Kidney (tissue), 14 donors: ENCODE results near the gene E2F1. TPM values are rescaled to one million over a fixed set of nuclear protein-coding genes. Genes with fewer than 3 reads are reported as not detected.
"Not testable (repeated sequence)": the region's sequence is repeated elsewhere in the genome, so short reads cannot be mapped to it uniquely, and the experiment has no call there.

Experiments
- DNase-seq, 5 donors: peaks; one replicate each; pipeline ENCODE4 v3.0.0-alpha.2; 2013 to 2020
- FAIRE-seq: peaks from 2 replicates; lab custom pipeline; 2012; peaks lifted over from hg19 to GRCh38; lab: Jason Lieb, UNC
- H3K27ac ChIP-seq, 2 donors: one replicate each; pipeline ENCODE4 v1.7.0; 2013; ENCODE audit warnings: low read depth in 2 of 2, low read length in 2 of 2, inconsistent platforms in 1 of 2
- H3K27me3 ChIP-seq: one replicate; pipeline ENCODE4 v1.7.1; 2013; ENCODE audit warnings: low read length, inconsistent platforms; ENCODE audit not compliant: control insufficient read depth, insufficient read depth
- H3K36me3 ChIP-seq, 3 donors: one replicate each; pipeline versions ENCODE4 v1.7.0 to v1.7.1; 2013; ENCODE audit warnings: low read length in 3 of 3, control low read depth in 1 of 3, inconsistent platforms in 1 of 3; ENCODE audit not compliant: insufficient read depth in 3 of 3, control insufficient read depth in 2 of 3
- H3K4me1 ChIP-seq, 3 donors: one replicate each; pipeline versions ENCODE4 v1.7.0 to v1.7.1; 2013; ENCODE audit warnings: low read length in 3 of 3, inconsistent platforms in 1 of 3, low read depth in 1 of 3; ENCODE audit not compliant: control insufficient read depth in 2 of 3, insufficient read depth in 2 of 3
- H3K4me3 ChIP-seq, 3 donors: one replicate each; pipeline versions ENCODE4 v1.7.0 to v1.8.1; 2013; ENCODE audit warnings: low read length in 3 of 3, control low read depth in 1 of 3, inconsistent platforms in 1 of 3
- H3K9ac ChIP-seq, 3 donors: one replicate each; pipeline versions ENCODE4 v1.7.0 to v1.7.1; 2013; ENCODE audit warnings: low read length in 3 of 3, control low read depth in 1 of 3, inconsistent platforms in 1 of 3
- H3K9me3 ChIP-seq, 3 donors: one replicate each; pipeline versions ENCODE4 v1.7.0 to v1.7.1; 2013; ENCODE audit warnings: low read length in 3 of 3, control low read depth in 1 of 3, inconsistent platforms in 1 of 3; ENCODE audit not compliant: control insufficient read depth in 2 of 3, insufficient read depth in 1 of 3
- CTCF ChIP-seq: IDR thresholded peaks from 3 replicates; pipeline ENCODE4 v1.5.1; 2012; ENCODE audit warnings: mild to moderate bottlenecking, moderate library complexity, borderline replicate concordance; ENCODE audit not compliant: insufficient read depth; ENCODE audit errors: extremely low read depth
- intact Hi-C: fragments of 100-400 bp; cut with DNase I; formaldehyde crosslinking; loops from one replicate; pipeline ENCODE4 v1.11.1; 2022
- polyA plus RNA-seq: library from polyadenylated mRNA; stranded (reverse); fragments of 350-450 nt; fragmentation: Illumina TruSeq; extraction: RNeasy Lipid Tissue Mini Kit (QIAGEN cat#74804); gene quantifications from one replicate; pipeline ENCODE4 v1.2.3, GENCODE V29; 2014; ENCODE audit warnings: low read depth, low replicate concordance; ENCODE audit not compliant: insufficient read depth
- total RNA-seq: library from RNA; stranded (reverse); fragmentation: NEBNext Ultra II Directional; extraction: Animal tissue kit (Norgen Biotek cat#: 25700); gene quantifications from one replicate; pipeline ENCODE4 v1.2.1, GENCODE V29; 2021
- donor health status: control.
- donor health status: control.
- donor health status: control.
- donor health status: control.
- donor health status: control.
- donor health status: DM: yes; HTN: yes; CAD: no.
- donor health status: Normal renal cell carcinoma (clear cell type).

E2F1 gene
- total and polyA plus RNA-seq, 2 donors from 2014 or later: 0.90 to 1.5 TPM

GRCh38 chr20:33640287-33640686 is 45.9 kb downstream of the E2F1 start:
- Histone ChIP-seq H3K4me1 (no peaks in the 10 kb centered on the region), H3K27ac (no peak overlapping the region), H3K4me3 (no peak overlapping the region), H3K27me3 (no peaks in the 10 kb centered on the region), H3K9me3 (no peaks in the 10 kb centered on the region), H3K36me3 (peaks cover 14 to 44% (median 32%) of the 10 kb centered on the region in 3 donors), H3K9ac (no peak overlapping the region)
- TF ChIP-seq CTCF: no peak
- intact Hi-C loops: no loop called here
- DNase-seq (no peak), FAIRE-seq (no peak)

GRCh38 chr20:33636776-33637175 is 49.4 kb downstream of the E2F1 start:
- no peaks in the 10 kb centered on the region for H3K9me3 ChIP-seq
- H3K27ac ChIP-seq: no peak overlapping the region
- DNase-seq (no peak), FAIRE-seq (no peak)
- H3K4me1 ChIP-seq: no peaks in the 10 kb centered on the region
- no peak overlapping the region for H3K9ac ChIP-seq
- intact Hi-C loops: no loop called here
- peaks cover 12 to 28% (median 24%) of the 10 kb centered on the region in 3 donors for H3K36me3 ChIP-seq
- no peak for TF ChIP-seq CTCF
- no peaks in the 10 kb centered on the region for H3K27me3 ChIP-seq
- no peak overlapping the region for H3K4me3 ChIP-seq

GRCh38 chr20:33635341-33635740 is 50.8 kb downstream of the E2F1 start:
- Histone ChIP-seq H3K9ac (no peak overlapping the region), H3K27ac (no peak overlapping the region), H3K9me3 (no peaks in the 10 kb centered on the region), H3K36me3 (peaks cover 12 to 29% (median 27%) of the 10 kb centered on the region in 3 donors), H3K27me3 (no peaks in the 10 kb centered on the region), H3K4me1 (no peaks in the 10 kb centered on the region), H3K4me3 (no peak overlapping the region)
- no peak for FAIRE-seq
- no peak for TF ChIP-seq CTCF
- DNase-seq: no peak
- intact Hi-C loops: no loop called here

- H3K4me3 ChIP-seq, H3K9me3 ChIP-seq, FAIRE-seq, H3K27ac ChIP-seq, intact Hi-C loops, H3K4me1 ChIP-seq, H3K9ac ChIP-seq, DNase-seq, H3K27me3 ChIP-seq: not testable (repeated sequence)
- H3K36me3 ChIP-seq: peaks cover 7 to 34% (median 20%) of the 10 kb centered on the region in 3 donors
Observed at GRCh38 chr20:33631910-33632309, 54.3 kb downstream of the E2F1 start.
